ENCODE data around the gene SPAG9. TPM values are rescaled to one million over a fixed set of nuclear protein-coding genes. Genes with fewer than 3 reads are reported as not detected.

The SPAG9 gene
- polyA plus RNA-seq, 2 donors = 12.7 to 15.1 TPM

GRCh38 chr17:51155416-51155815 lies 34.7 kb upstream of the SPAG9 start:
- Histone ChIP-seq H3K36me3 (ENCODE audit: control insufficient read depth in 2 of 2, insufficient read depth in 2 of 2, low read length in 1 of 2) (peaks cover 0 to 4% of the 10 kb centered on the region in 2 donors), H3K4me1 (ENCODE audit: control insufficient read depth in 2 of 2, insufficient read depth in 2 of 2, low read length in 1 of 2) (no peaks in the 10 kb centered on the region), H3K9me3 (ENCODE audit: control insufficient read depth in 2 of 2, insufficient read depth in 1 of 2, low read depth in 1 of 2, low read length in 1 of 2) (no peaks in the 10 kb centered on the region), H3K27ac (ENCODE audit: low read depth in 2 of 2, low read length in 1 of 2) (no peak overlapping the region), H3K27me3 (ENCODE audit: control insufficient read depth in 1 of 2, insufficient read depth in 2 of 2, low read length in 2 of 2) (no peaks in the 10 kb centered on the region), H3K4me3 (ENCODE audit: low read depth in 1 of 2, low read length in 2 of 2) (no peak overlapping the region)
- WGBS, 2 donors = 80 to 91% methylated on average over 8 of the region's 8 CpGs

GRCh38 chr17:51154176-51154575 lies 33.5 kb upstream of the SPAG9 start:
- H3K4me1 ChIP-seq (ENCODE audit: control insufficient read depth in 2 of 2, insufficient read depth in 2 of 2, low read length in 1 of 2) = no peaks in the 10 kb centered on the region
- H3K27ac ChIP-seq (ENCODE audit: low read depth in 2 of 2, low read length in 1 of 2) = peak overlapping the region; percentile 78 to 81
- WGBS, 2 donors = 6% methylated on average over 6 of the region's 6 CpGs
- H3K27me3 ChIP-seq (ENCODE audit: control insufficient read depth in 1 of 2, insufficient read depth in 2 of 2, low read length in 2 of 2) = no peaks in the 10 kb centered on the region
- peak overlapping the region; percentile 57 to 62 for H3K4me3 ChIP-seq (ENCODE audit: low read depth in 1 of 2, low read length in 2 of 2)
- H3K36me3 ChIP-seq (ENCODE audit: control insufficient read depth in 2 of 2, insufficient read depth in 2 of 2, low read length in 1 of 2) = no peaks in the 10 kb centered on the region
- no peaks in the 10 kb centered on the region for H3K9me3 ChIP-seq (ENCODE audit: control insufficient read depth in 2 of 2, insufficient read depth in 1 of 2, low read depth in 1 of 2, low read length in 1 of 2)

- Histone ChIP-seq H3K9me3 (ENCODE audit: control insufficient read depth in 2 of 2, insufficient read depth in 1 of 2, low read depth in 1 of 2, low read length in 1 of 2) (no peaks in the 10 kb centered on the region), H3K36me3 (ENCODE audit: control insufficient read depth in 2 of 2, insufficient read depth in 2 of 2, low read length in 1 of 2) (no peaks in the 10 kb centered on the region), H3K27ac (ENCODE audit: low read depth in 2 of 2, low read length in 1 of 2) (peak within 1 kb of the TSS; percentile 78 to 81), H3K4me1 (ENCODE audit: control insufficient read depth in 2 of 2, insufficient read depth in 2 of 2, low read length in 1 of 2) (no peaks in the 10 kb centered on the region), H3K4me3 (ENCODE audit: low read depth in 1 of 2, low read length in 2 of 2) (peak within 1 kb of the TSS; percentile 57 to 62), H3K27me3 (ENCODE audit: control insufficient read depth in 1 of 2, insufficient read depth in 2 of 2, low read length in 2 of 2) (no peaks in the 10 kb centered on the region)
- WGBS, 2 donors = 0% methylated on average over 60 of the region's 60 CpGs
Observed at GRCh38 chr17:51153210-51154072, 32.8 kb upstream of the SPAG9 start, which contains the start of gene NME1. Gene NME1 (plus strand): TSS chr17:51153559. CDS start chr17:51155655, 2,096 bp downstream.

- H3K27me3 ChIP-seq (ENCODE audit: control insufficient read depth in 1 of 2, insufficient read depth in 2 of 2, low read length in 2 of 2) = no peaks in the 10 kb centered on the region
- H3K27ac ChIP-seq (ENCODE audit: low read depth in 2 of 2, low read length in 1 of 2) = peak overlapping the region; percentile 77 to 81
- H3K4me1 ChIP-seq (ENCODE audit: control insufficient read depth in 2 of 2, insufficient read depth in 2 of 2, low read length in 1 of 2) = no peaks in the 10 kb centered on the region
- no peaks in the 10 kb centered on the region for H3K36me3 ChIP-seq (ENCODE audit: control insufficient read depth in 2 of 2, insufficient read depth in 2 of 2, low read length in 1 of 2)
- 11 to 13% methylated on average over 8 of the region's 8 CpGs for WGBS, 2 donors
- no peaks in the 10 kb centered on the region for H3K9me3 ChIP-seq (ENCODE audit: control insufficient read depth in 2 of 2, insufficient read depth in 1 of 2, low read depth in 1 of 2, low read length in 1 of 2)
- H3K4me3 ChIP-seq (ENCODE audit: low read depth in 1 of 2, low read length in 2 of 2) = peak overlapping the region in 1 of 2 donors; percentile 21
Observed at GRCh38 chr17:51152766-51153209, 32.1 kb upstream of the SPAG9 start.

GRCh38 chr17:51150932-51151331 lies 30.3 kb upstream of the SPAG9 start:
- H3K9me3 ChIP-seq (ENCODE audit: control insufficient read depth in 2 of 2, insufficient read depth in 1 of 2, low read depth in 1 of 2, low read length in 1 of 2) = no peaks in the 10 kb centered on the region
- no peak overlapping the region for H3K27ac ChIP-seq (ENCODE audit: low read depth in 2 of 2, low read length in 1 of 2)
- WGBS, 2 donors = 80 to 82% methylated on average over 5 of the region's 5 CpGs
- no peaks in the 10 kb centered on the region for H3K4me1 ChIP-seq (ENCODE audit: control insufficient read depth in 2 of 2, insufficient read depth in 2 of 2, low read length in 1 of 2)
- H3K4me3 ChIP-seq (ENCODE audit: low read depth in 1 of 2, low read length in 2 of 2) = no peak overlapping the region
- H3K36me3 ChIP-seq (ENCODE audit: control insufficient read depth in 2 of 2, insufficient read depth in 2 of 2, low read length in 1 of 2) = no peaks in the 10 kb centered on the region
- H3K27me3 ChIP-seq (ENCODE audit: control insufficient read depth in 1 of 2, insufficient read depth in 2 of 2, low read length in 2 of 2) = no peaks in the 10 kb centered on the region

- Histone ChIP-seq H3K27me3 (ENCODE audit: control insufficient read depth in 1 of 2, insufficient read depth in 2 of 2, low read length in 2 of 2) (no peaks in the 10 kb centered on the region), H3K36me3 (ENCODE audit: control insufficient read depth in 2 of 2, insufficient read depth in 2 of 2, low read length in 1 of 2) (no peaks in the 10 kb centered on the region), H3K4me1 (ENCODE audit: control insufficient read depth in 2 of 2, insufficient read depth in 2 of 2, low read length in 1 of 2) (no peaks in the 10 kb centered on the region), H3K9me3 (ENCODE audit: control insufficient read depth in 2 of 2, insufficient read depth in 1 of 2, low read depth in 1 of 2, low read length in 1 of 2) (no peaks in the 10 kb centered on the region), H3K27ac (ENCODE audit: low read depth in 2 of 2, low read length in 1 of 2) (no peak overlapping the region), H3K4me3 (ENCODE audit: low read depth in 1 of 2, low read length in 2 of 2) (no peak overlapping the region)
- WGBS, 2 donors = 84 to 91% methylated on average over 2 of the region's 2 CpGs
Observed at GRCh38 chr17:51149163-51149562, 28.5 kb upstream of the SPAG9 start.

- Histone ChIP-seq H3K4me1 (ENCODE audit: control insufficient read depth in 2 of 2, insufficient read depth in 2 of 2, low read length in 1 of 2) (no peaks in the 10 kb centered on the region), H3K36me3 (ENCODE audit: control insufficient read depth in 2 of 2, insufficient read depth in 2 of 2, low read length in 1 of 2) (no peaks in the 10 kb centered on the region), H3K9me3 (ENCODE audit: control insufficient read depth in 2 of 2, insufficient read depth in 1 of 2, low read depth in 1 of 2, low read length in 1 of 2) (no peaks in the 10 kb centered on the region), H3K27ac (ENCODE audit: low read depth in 2 of 2, low read length in 1 of 2) (no peak overlapping the region), H3K27me3 (ENCODE audit: control insufficient read depth in 1 of 2, insufficient read depth in 2 of 2, low read length in 2 of 2) (no peaks in the 10 kb centered on the region), H3K4me3 (ENCODE audit: low read depth in 1 of 2, low read length in 2 of 2) (no peak overlapping the region)
- WGBS, 2 donors = 56 to 66% methylated on average over 4 of the region's 4 CpGs
Observed at GRCh38 chr17:51147650-51148049, 27.0 kb upstream of the SPAG9 start.

GRCh38 chr17:51144266-51145022 lies 23.8 kb upstream of the SPAG9 start:
- 74 to 80% methylated on average over 6 of the region's 6 CpGs for WGBS, 2 donors
- Histone ChIP-seq H3K4me1 (ENCODE audit: control insufficient read depth in 2 of 2, insufficient read depth in 2 of 2, low read length in 1 of 2) (no peaks in the 10 kb centered on the region), H3K27me3 (ENCODE audit: control insufficient read depth in 1 of 2, insufficient read depth in 2 of 2, low read length in 2 of 2) (no peaks in the 10 kb centered on the region), H3K36me3 (ENCODE audit: control insufficient read depth in 2 of 2, insufficient read depth in 2 of 2, low read length in 1 of 2) (no peaks in the 10 kb centered on the region), H3K9me3 (ENCODE audit: control insufficient read depth in 2 of 2, insufficient read depth in 1 of 2, low read depth in 1 of 2, low read length in 1 of 2) (no peaks in the 10 kb centered on the region), H3K27ac (ENCODE audit: low read depth in 2 of 2, low read length in 1 of 2) (no peak overlapping the region), H3K4me3 (ENCODE audit: low read depth in 1 of 2, low read length in 2 of 2) (no peak overlapping the region)

- Histone ChIP-seq H3K27me3 (ENCODE audit: control insufficient read depth in 1 of 2, insufficient read depth in 2 of 2, low read length in 2 of 2) (no peaks in the 10 kb centered on the region), H3K4me3 (ENCODE audit: low read depth in 1 of 2, low read length in 2 of 2) (no peak overlapping the region), H3K27ac (ENCODE audit: low read depth in 2 of 2, low read length in 1 of 2) (no peak overlapping the region), H3K4me1 (ENCODE audit: control insufficient read depth in 2 of 2, insufficient read depth in 2 of 2, low read length in 1 of 2) (no peaks in the 10 kb centered on the region), H3K36me3 (ENCODE audit: control insufficient read depth in 2 of 2, insufficient read depth in 2 of 2, low read length in 1 of 2) (no peaks in the 10 kb centered on the region), H3K9me3 (ENCODE audit: control insufficient read depth in 2 of 2, insufficient read depth in 1 of 2, low read depth in 1 of 2, low read length in 1 of 2) (no peaks in the 10 kb centered on the region)
- 95 to 96% methylated on average over 2 of the region's 2 CpGs for WGBS, 2 donors
Observed at GRCh38 chr17:51142597-51142996, 21.9 kb upstream of the SPAG9 start.

Data from esophagus (tissue), 2 donors.